NCI-H1694 (cell line): Measurements from ENCODE around the gene TRAM2.

ENCODE experiments used
- DNase-seq: peaks from one replicate; lab custom pipeline; 2025; lab: John Stamatoyannopoulos, UW

TRAM2 gene

DNA sequence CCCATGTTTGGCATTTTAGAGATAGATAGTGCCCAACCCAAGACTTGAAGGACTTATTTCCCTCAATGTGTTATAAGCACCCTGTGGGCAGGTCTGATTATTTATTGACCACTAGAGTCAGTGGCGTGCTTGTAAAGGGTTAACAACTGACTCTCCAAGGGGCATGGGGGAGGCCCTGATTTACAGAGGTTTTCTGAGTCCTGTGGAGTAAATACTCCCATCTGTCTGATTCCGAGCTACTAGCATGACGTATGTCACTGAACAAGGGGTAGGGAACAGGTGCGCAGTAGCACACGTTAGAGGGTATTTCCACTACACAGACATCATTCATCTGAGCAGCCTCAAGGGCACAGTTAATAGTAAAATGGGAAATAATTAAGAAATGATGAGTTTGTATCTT is 17.4 kb upstream of the TRAM2 start:
- peak; percentile 71 for DNase-seq

DNA sequence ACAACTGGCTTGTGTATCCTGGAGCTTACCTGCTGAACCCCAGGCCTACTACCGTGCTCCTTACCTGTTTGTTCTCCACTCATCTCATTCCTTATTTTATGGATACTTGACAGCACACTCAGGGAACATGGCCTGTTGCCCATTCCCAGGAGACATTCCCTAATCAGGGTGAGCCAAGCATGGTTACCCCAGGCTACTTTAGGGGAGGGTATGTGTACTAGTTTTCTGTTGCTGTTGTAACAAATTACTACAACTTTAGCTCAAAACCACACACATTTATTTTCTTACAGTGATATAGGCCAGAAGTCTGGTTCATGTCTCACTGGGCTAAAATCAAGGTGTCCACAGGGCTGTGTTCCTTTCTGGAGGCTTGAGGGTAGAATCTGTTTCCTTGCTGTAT is 15.0 kb upstream of the TRAM2 start:
- no peak for DNase-seq

DNA sequence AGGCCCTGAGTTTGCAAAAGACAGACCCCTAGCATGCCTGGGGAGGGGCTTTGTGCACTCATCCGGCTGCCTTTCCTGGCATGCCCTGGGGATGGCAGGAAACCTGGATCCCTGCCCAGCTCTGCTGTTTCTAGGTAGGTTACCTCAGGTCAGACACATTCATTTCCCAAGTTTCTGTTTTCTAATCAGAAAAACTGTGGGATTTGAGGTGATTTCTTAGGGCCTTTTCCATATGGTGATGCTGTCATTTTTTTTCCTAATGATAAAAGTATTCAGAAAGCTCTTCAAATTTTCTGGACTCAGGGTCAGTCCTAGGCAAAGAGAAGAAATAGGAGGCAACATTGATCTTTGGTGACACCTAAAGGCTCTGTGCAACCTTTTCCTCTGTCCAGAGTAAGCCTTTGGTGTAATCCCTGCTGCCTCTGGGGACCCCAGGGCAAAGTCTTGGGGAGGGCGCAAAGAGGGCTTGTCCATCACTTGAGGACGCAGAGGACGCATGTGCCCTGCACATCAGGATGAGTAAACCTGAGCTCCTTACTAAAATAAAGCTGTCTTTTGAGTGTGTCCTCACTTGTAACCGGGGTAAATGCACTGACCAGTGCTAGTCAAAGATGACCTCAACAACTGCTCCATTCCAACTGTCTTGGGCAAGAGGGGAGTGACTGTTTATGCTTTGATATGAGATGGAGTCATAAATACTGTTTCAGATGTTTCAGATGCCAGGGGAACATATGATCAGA is 13.5 kb upstream of the TRAM2 start:
- DNase-seq = peak; percentile 57

DNA sequence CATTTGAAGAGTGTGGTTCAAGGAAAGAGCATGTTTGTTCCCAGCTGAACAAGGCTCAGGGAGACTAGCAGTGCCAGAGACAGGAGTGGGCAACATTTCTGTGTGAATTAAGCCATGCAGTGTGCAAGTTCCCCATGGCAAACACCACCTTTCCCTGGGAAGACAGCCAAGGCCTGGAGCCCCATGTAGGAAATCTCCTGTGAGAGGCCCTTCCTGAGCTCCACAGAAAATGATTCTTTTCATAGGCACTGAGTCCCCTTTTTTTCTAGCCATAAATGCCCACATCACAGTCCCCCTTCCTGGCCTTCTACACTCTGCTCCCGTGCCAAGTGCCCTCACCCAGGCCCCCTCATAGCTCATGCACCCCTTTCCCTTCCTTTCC is 11.8 kb upstream of the TRAM2 start:
- DNase-seq = no peak

DNA sequence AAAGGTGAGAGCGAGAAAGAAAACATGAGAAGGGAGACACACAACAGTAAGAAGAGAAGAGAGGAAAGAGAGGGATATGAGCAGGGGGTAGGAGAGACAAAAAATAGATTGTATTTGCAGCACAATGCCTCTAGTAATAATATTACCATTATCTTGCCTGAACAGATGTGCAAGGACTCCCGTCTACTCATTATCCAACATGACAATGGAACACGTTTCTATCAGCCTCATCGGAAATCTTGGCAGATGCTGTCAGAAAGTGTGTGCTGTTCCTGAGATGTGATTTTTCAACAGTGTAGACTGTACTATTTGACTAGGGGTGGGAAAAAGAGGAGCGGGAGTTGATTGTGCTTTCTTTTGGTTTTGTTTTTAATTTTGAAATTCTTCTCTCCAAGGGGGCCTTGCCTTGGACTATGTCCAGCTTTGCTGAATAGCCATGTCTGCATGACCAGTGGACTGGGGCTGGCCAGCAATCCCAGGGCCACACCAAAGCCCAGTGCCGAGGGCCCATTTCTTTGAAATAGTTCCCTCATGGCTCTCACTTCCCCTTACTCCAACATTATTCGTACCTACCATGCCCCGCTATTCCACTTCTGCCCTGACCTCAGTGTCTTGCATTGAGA is 11.3 kb upstream of the TRAM2 start:
- no peak for DNase-seq

DNA sequence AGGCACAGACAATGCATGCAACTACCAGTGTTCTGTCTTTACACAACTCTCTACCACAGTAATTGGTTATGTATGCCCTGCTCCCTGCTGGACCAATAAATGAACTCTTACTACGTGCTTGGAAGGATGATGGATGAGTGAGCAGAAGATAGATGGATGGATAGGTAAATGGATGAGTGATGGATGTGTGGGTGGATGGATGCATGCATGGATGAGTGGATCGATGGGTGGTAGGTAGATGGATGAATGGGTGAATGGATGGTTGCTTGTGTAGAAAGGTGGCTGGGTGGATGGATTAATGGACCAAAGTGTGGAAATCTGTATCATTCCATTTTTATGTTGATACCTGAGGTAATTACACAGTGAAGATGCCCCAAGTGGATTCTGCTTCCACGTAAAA is 10.1 kb upstream of the TRAM2 start:
- no peak for DNase-seq

DNA sequence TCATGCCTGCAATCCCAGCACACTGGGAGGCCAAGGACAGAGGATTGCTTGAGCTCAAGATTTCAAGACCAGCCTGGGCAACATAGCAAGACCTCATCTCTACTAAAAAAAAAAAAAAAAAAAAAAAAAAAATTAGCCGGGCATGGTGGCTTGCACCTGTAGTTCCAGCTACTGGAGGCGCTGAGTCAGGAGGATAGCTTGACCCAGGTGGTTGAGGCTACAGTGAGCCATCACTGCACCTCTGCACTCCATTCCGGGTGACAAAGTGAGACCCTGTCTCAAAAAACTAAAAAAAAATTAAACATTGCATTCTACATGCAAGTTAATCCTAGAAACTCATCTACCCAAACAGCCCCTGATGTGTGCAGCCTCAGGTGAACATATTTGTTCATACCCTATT is 7.3 kb upstream of the TRAM2 start:
- DNase-seq = no peak

DNA sequence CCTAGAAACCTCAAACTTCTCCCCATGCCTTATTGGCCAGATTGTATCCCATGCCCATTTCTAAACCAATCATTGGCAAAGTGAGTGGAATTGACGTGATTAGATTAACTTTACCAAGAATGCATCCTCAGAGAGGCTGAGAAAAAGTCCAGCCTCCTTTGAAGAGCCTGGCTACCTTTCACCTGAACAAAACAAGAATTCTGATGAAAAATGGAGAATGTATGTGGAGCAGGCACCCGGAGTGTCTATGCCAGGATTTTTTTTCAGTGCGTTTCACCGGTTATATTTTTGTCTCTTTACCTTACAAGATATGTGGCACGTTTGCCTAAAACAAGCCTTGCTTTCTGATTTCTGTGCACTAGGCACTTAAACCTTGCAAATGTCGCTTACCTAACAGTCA is 6.1 kb upstream of the TRAM2 start:
- no peak for DNase-seq

DNA sequence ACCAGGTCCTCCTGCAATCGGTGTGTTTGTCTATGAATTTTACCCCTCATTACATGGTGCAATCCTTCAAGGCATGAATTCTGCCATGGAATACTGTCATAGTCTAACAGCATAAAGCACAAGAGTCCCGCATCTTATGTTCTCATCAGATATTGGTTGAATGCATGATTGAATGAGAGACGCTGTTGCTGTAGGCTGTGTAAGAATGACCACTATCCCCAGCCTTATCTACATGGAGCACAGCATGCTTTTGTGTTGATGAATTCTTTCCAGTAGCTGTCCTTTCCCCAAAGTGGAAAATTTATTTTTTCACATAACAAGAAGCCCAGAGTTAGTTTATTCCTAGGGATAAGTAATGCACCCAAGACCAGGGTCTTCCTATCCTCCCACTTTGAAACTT is 5.6 kb upstream of the TRAM2 start:
- no peak for DNase-seq

DNA sequence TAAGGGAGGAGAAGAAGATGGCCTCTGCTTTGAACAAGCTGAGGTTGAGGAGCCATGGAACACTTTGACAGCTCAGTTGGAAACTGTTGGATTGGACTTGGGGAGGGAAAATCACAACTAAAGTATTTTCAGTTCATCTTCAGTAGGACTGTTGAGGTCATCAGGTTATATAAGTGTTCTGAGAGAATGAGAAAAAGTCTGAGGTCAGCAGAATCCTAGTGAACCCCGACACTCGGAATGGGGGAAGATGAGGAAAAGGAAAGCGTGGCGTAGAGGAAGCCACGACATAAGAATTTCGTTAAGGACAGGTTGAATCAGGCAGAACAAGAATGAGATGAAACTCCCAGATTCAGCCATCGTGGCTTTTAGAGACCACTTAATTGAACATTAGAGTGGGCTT is 4.0 kb upstream of the TRAM2 start:
- DNase-seq = no peak

DNA sequence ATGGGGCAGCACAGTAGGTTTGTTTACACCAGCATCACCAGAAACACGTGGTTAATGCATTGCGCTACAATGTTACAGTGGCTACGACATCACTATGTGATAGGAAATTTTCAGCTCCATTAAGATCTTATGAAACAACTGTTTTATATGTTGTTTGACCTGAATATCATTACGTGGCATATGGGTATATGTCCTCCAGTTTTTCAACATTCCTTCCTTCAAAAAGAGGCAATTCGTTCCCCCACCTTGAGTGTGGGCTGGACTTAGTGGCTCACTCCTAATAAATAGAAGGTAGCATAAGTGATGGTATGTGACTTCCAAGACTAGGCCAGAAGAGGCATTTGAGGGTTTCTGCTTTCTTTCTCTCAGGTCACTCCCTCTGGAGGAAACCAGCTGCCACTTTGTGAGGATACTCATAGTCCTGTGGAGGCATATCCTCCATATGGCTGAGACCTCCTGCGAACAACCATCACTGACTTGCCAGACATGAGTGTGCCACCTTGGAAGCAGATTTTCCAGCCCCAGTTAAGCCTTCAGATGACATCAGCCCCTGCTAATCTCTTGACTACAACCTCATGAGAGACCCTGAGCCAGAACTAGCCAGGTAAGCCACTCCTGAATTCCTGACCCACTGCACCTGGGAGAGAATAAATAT is 2.3 kb upstream of the TRAM2 start:
- no peak for DNase-seq

DNA sequence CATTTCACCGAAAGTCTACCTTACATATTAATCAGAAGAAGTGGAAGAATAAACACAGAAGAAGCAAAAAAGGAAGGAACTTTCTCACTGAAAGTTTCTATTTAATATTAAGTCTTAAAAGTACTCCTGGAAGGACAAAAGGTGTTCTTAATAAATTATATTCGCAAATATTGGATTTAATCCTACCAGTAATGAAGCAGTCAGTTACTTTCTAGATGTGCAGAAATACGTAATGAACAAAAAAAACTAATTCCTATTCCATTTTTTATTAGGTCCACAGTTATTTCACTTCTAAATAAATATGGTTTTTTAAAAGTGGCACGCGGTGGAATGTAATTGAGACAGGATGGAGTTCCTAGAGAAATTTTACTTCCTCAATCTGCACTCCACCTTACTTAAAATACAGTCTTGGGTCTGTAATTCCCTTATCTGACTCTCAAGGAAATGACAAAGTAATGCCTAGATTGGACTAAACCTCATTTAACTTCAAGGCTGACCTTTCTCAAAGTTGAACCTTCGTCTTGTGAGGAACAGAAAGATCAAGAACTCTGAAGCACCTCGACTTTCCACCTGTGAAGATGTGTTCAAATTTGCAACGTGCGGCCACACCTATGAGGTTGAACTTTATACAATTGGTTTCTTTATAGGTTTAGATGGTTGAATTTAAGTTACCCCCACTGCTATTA is 1.1 kb upstream of the TRAM2 start:
- DNase-seq = no peak

DNA sequence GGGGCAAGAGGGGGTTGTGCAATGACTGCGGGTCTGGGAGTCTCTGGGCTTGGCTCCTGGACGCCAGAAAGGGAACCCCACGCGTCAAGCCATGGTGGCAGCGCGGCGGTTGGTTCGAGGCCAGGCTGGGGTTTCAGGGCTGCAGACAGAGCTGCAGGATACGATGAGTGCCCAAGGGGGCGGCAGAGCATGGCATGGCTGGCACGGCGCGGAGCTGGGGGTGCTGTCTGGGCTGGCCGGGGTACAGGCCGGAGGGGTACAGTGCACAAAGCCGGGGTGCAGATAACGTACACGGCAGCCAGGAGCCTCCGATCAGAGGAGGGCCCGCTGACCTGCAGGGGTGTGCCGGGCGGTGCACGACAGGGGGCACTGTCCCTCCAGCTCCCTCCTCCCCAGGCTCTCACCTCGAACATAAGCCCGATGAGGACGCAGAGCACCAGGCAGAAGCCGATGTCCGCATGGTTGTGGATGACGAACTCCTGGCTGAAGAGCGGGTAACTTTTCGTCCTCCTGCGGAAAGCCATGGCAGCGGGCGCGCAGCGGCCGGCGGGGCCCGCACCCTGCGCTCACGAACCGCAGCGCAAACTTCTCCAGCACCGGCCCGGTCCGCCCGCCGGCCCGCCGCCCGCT is 353 bp downstream of the TRAM2 start:
- peak; percentile 20 for DNase-seq

DNA sequence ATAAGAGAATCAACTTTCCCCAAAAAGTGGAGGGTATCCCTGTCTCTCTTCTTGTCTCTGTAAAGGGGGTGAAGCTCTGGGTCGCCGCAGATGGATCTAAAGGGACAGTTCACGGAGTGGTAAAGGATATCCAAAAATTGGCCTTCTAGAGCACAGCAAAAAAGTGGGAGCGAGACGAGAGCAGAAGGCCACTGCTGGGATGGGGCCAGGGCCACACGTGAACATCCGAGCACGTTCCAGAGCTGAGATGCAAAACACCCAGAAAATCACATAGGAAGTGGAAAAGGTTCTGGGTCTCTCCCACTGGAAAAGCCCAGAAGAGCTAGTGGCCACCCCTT is 837 bp downstream of the TRAM2 start:
- no peak for DNase-seq

DNA sequence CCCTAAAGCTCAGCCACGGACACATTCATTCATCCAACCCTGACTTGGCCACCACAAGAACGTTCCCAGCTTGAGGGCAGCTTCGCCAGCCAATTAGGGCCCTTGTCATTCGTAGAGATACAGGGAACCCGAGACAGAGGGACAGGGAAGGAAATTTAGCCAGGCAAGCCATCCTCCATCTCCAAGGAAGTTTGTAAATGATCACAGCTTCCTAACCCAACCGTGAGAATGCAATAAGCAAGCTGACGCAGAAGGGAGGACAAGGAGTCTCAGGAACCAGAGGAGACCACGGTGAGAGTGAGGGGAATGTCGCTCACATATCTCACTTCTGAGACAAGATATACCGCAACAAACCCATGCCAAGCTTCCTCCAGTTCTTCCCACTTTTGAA is 1.4 kb downstream of the TRAM2 start:
- no peak for DNase-seq

DNA sequence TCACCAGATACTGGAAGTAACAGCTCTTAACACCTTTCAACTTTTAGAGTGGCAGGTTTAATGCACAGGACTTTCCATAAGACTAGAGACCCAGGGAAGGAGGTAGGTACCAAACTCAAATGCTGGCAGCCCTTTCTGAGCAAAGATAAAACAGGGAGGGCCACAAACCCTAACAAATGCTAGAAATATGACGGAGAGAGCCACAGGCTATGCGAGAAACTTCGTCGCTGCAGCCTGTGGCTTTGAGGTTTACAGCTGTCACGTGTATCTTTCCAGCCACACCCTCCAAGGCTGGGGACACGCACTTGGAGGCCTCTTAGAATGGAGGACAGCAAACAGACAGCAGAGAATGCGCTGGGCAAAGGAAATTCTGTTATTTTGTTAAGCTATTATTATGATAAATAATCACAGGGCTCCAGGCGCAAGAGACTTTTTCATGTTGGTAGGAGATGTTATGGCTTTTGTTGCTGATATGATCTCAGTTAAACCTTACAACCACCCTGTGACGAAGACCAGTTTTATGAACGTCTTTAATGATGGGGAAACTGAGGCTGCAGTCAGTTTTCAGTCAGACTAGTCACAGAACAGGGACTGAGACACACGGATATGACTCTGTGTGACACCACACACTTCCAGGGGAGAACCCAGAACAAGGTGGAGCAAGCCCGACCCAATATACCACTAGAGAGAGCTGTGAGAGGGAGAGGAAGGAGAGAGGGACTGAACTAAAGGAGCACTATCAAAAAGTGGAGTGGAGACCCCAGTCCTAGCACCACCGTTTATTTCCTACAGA is 2.0 kb downstream of the TRAM2 start:
- DNase-seq = no peak

DNA sequence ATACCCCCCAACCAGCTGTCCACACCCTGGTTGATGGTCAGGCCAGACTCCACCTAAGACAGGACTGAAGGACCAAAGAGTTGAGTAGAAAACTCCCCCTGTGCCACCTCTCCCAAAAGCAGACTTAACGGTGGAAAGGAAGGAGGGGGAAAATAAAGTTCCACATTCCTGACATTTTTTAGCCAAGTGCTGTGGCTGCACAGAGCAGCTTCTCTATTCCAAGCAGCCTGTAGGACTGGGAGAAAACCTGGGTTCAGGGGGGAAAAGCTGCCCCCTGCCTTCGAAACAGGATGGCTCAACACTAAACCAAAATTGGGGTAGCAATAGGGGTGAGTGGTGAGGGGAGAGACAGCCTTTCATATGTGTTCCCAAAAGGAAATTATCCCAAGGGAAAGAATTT is 3.6 kb downstream of the TRAM2 start:
- DNase-seq = no peak

DNA sequence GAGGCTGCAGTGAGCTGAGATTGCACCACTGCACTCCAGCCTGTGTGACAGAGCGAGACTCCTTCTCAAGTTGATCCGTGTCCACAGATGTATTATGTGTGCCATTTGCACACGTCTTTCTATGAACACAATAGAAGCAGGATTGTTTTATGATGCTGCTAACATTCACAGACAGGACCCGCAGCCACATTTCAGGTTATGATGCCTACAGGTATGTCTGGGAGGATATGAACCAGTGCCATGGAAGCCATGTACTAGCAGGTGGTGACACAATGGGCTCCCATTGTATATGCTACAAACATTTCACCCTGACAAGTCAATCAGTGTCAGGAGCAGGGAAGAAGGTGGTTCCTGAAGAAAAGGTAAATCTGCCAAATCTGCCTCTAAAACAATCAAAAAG is 4.3 kb downstream of the TRAM2 start:
- DNase-seq = no peak

DNA sequence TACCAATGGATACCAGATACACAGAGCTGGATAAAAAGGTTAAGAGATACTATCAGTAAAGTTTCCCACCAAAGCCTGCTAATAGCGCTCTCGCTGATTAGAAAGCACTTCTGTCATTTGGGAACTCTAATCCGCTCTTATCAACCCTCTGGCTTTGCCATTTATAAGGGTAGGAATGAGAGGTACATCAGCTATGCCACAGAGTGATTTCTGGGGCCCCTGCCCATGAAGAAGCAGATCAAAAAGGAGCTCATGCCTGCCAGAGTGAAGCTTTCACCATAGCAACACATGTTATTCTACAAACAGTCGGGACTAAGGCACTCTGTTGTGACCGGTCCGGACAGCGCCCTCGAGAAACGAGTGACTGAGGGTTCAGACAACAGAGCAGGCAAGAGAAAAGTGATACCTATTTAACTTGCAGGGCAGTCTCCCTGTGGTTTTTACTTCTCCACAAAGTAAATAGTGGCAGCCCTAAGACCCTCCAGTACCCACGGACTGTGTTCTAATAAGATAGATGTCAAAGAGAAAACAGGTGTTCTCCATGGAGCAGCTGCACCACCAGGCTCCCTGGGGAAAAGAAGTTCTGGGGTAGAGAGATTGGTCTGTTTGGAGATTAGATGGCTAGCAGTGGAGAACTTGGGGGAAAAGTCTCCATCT is 5.6 kb downstream of the TRAM2 start:
- DNase-seq = no peak

DNA sequence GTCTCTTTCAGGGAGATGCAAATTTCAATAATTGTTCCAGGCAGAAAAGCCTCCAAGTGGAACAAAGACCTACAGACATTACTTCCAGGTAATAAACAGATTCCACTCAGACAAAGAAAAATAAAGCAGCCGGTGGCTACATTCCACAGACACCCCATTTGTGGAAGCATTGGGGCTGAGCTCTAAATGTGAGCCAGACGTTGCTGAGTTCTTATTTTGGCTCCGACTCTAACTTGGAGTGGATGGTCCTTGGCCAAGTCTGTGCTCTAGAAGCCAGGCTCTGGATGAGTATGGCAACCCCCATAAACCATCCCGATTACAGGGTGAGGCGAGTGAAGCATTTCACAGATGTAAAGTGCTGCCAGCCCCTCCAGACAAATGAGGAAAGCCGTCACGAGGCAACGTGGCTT is 6.6 kb downstream of the TRAM2 start:
- DNase-seq = no peak

DNA sequence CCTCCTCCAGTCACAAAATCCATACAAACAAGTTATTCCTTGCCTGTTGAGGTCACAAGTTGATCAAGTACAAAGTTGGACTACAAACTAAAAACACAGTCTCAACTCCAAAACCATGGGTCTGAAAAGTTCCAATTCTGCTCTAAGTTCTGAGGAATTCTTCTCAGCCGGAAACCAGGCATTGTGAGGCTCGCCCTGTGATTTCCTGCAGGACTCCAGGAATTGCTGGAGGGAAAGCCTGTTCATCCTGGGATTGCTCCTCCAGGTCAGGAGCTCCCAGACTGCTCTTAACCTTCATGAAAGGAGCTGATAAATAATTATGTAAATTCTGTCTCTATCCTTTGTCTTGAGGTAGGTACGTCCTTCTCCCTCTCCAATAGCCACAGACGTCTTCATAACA is 8.5 kb downstream of the TRAM2 start:
- no peak for DNase-seq
